Astrocyte of the cerebellum (primary cell): Measurements from ENCODE around the gene SSH2.
A peak's percentile ranks its signal among the peaks of the same experiment; 100 is the strongest.

ENCODE experiments used
- DNase-seq: peaks from one replicate; pipeline ENCODE4 v3.0.0-alpha.2; 2011; ENCODE audit warnings: low read depth
- H3K4me3 ChIP-seq: 2 replicates; pipeline ENCODE4 v1.5.1; 2011; ENCODE audit warnings: mild to moderate bottlenecking, low read depth, low read length, moderate library complexity
- in situ Hi-C: cut with HindIII; loops from 2 replicates; pipeline ENCODE4 v1.10.0; 2017; ENCODE audit warnings: low sequenced_read_pairs
- TF ChIP-seq, protein P1 (sequence below): IDR thresholded peaks from 2 replicates; pipeline ENCODE4 v1.5.1; 2012; ENCODE audit warnings: low read length, low read depth, moderate library complexity, mild to moderate bottlenecking; ENCODE audit errors: missing control alignments

Gene SSH2

DNA sequence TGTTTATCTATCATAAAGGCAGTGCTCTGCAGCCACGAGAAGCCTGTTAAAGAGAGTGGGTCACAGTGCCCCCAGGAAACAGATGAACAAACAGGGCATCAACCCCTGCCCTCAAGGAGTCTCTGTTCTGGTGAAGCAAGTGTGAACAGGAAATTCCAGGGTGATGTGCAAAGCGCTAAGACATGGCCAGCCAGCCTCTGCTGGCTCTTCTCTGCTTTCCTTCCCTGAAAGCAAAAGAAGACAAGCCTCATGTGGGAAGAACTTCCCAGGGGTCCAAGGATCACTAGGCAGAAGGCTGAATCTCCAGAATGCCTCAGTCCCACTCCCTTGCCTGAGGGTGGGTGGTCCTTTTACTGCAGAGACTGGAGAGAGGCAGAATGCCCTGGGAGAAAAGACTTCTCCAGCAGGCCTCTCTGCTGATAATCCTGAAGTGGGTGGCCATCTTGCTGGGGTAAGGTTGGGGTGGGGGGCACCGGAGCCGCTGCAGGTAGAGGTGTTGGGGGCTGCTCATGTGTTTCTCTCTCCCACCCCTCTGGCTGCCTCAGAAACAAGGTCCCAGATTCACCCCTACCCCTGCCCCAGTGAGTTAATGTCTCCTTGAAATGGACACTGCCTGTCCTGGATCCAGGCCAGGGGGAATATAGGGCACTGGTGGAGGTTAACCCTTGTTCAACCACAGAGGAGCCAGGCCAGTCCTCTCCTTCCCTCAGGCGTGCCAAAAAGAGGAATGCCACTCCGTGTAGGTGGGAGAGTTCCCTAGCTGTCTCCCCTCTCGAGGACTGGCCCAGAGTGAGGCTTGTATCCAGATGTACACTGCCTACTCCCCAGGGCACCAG lies 334.7 kb downstream of the SSH2 start:
- DNase-seq: no peak
- H3K4me3 ChIP-seq: no peak overlapping the region
- in situ Hi-C loops: no loop called here
- TF ChIP-seq, protein P1, sequence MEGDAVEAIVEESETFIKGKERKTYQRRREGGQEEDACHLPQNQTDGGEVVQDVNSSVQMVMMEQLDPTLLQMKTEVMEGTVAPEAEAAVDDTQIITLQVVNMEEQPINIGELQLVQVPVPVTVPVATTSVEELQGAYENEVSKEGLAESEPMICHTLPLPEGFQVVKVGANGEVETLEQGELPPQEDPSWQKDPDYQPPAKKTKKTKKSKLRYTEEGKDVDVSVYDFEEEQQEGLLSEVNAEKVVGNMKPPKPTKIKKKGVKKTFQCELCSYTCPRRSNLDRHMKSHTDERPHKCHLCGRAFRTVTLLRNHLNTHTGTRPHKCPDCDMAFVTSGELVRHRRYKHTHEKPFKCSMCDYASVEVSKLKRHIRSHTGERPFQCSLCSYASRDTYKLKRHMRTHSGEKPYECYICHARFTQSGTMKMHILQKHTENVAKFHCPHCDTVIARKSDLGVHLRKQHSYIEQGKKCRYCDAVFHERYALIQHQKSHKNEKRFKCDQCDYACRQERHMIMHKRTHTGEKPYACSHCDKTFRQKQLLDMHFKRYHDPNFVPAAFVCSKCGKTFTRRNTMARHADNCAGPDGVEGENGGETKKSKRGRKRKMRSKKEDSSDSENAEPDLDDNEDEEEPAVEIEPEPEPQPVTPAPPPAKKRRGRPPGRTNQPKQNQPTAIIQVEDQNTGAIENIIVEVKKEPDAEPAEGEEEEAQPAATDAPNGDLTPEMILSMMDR: no peak

- TF ChIP-seq, protein P1: no peak
- H3K4me3 ChIP-seq: peak overlapping the region; percentile 47
- in situ Hi-C loops: no loop called here
- DNase-seq: no peak
Observed at GRCh38 chr17:29594519-29595090, 335.4 kb downstream of the SSH2 start.

DNA sequence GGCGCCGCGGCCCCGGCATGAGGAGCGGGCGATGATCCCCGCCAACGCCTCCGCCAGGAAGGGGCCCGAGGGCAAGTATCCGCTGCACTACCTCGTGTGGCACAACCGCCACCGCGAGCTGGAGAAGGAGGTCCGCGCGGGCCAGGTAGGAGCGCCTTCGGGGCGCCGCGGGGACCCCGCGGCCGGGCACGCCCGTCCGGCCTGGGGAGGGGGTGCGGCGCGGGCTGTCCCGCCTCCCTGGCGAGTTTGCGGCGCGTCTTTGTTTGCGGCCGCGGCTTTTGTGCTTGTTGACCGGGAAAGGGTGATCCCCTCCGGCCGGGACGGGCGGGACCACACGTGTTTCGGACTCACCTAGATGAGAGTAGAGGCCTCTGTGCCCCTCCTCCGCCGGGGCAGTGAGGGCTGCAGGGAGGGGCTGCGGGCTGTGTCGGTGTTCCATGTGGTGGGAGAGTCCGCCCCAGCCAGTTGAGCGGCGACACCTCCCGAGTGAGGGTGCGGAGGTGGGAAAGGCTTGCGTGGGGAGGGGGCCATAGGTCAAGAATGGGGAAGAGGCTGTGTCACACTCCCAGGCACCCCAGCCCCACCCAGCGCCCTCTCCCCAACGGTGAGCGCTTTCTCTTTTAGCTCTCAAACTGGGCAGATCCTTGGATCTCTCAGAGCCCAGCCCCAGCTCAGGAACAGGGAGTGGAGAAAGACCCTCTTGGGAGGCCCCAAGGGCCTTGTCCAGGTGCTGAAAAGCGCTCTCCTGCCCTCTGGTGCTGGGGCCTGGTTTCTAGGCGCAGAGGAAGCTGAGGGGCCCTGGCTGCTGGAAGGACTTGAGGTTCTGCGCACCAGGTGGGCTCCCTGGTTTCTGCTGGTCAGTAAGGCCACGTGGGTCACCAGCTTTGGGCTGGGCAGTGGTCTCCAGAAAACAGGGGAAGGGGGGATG lies 336.2 kb downstream of the SSH2 start:
- TF ChIP-seq, protein P1: peak; percentile 31
- peak overlapping the region; percentile 47 for H3K4me3 ChIP-seq
- no peak for DNase-seq
- in situ Hi-C loops: no loop called here

DNA sequence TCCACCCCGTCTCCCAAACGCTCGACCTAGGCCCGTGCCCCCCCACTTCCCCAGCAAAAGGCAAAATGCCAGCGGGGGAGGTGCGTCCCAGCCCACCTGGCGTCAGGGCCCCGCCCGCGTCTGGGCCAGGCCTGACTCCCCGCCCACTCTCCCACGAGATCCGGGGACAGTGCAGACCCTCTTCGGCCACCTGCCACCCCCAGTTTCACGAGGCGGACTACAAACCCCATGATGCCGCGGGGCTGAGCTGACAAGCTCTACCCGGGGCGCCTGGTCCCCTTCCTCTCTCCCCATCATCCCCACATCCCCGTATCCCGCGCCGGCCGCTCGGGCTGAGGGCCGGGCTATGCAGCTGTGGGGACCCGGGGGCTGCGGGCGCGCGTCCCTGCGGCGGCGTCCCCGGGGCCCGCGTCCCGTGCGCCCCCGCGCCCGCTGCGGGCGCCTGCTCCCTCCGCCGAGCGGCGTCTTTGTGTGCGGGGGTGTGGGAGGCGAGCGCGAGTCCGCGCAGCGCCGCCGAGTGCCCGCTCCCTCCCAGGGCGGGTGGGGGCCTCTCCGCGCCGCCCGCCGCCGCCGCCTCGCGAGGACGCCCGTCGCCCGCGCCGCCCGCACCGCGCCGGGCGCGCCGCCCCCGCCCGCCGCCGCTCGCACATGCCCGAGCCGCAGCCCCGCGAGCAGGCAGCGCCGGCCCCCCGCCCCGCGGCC lies 337.0 kb downstream of the SSH2 start, which contains the start of gene ANKRD13B:
Gene ANKRD13B (plus strand): TSS at position 283 of the 702 bp plus-strand sequence. CDS start 490 bp downstream, outside the sequence.
- TF ChIP-seq, protein P1: no peak
- DNase-seq: no peak
- in situ Hi-C loops: no loop called here
- H3K4me3 ChIP-seq: peak within 1 kb of the TSS; percentile 53

DNA sequence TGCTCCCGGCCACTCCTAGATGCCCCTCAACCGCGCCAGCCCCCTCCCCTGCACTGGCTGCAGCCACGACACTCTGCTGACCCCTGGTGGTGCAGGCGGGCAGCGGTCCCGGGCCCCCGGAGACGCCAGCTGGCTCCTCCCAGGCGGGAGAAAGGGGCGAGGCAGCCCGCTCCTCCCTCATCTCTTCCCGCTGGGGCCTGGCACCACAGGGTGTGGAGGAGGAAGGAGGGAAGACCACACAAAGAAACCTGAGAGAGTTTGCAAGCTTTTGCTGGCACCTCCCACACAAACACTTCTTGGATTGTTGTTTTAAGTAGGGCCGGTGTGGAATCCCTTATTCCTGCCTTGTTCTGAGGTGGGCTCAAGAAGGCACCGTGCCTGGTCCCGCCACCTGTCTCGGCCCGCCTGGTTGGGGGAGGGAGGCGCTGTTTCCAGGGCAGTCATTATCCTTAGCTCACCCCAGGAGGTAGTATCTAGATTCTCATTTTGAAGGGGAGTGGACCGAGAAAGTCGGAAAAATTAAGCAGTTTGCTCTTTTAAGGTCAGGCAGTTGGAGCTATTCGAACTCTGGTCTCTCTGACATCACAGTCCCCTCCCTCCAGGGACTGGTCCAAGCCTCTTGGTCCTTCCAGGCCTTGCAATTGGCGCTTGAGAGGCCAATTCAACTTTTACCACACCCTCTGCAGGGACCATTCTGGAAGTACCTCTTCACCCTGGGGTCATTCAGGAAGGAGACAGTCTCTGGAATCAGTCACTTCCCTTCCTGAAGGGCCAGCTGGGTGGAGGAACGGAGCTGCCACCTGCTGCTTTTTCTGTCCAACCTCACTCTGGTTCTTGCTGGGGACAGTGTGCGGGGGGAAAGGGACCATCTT lies 338.1 kb downstream of the SSH2 start:
- peak overlapping the region; percentile 31 for H3K4me3 ChIP-seq
- no peak for DNase-seq
- in situ Hi-C loops: no loop called here
- TF ChIP-seq, protein P1: peak; percentile 98
